ENCODE results near the gene UBXN7. TPM values are rescaled to one million over a fixed set of nuclear protein-coding genes. Genes with fewer than 3 reads are reported as not detected.
"Not testable (repeated sequence)": the region's sequence is repeated elsewhere in the genome, so short reads cannot be mapped to it uniquely, and the experiment has no call there.

UBXN7 gene
- total RNA-seq, 1 experiment from 2014 or later: 16.4 TPM

DNA sequence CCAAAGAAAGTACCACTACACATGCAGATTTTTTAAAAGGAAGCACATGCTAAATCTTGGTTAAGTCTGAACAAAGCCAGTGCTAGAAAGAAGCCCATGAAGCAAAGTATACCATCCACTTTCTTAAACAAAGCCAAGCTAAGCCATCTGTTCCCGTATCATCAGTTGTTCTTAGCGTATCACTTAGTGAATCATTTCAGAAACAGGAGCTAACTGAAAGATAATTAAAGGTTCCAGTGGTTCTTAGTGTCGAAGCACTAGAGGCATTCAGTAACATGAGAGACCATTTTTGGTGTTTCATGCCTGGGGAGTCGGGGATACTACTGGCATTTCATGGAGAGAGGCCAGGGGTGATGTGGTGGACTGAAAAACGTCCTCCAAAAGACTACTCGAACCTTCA, 12.8 kb downstream of the UBXN7 start:
- DNase-seq (ENCODE audit: low read depth): peak; percentile 53

DNA sequence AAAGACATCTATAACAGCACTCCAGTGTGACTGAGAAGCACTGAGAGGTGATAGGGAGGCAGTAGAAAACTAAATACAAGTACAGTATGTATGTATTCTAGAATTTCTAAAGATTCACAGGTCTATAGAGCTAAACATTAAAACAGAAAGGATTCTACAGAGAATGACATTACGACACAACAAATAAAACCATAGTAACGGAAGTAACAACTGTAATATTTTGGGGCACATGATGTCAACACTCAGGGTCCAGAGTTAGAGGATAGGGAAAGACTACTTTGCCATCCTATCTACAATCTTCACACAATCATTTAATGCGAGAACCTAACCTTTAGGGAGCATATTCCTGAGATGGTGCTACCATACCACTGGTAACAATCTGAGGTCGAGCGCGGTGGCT, 13.6 kb downstream of the UBXN7 start:
- DNase-seq (ENCODE audit: low read depth): no peak

DNA sequence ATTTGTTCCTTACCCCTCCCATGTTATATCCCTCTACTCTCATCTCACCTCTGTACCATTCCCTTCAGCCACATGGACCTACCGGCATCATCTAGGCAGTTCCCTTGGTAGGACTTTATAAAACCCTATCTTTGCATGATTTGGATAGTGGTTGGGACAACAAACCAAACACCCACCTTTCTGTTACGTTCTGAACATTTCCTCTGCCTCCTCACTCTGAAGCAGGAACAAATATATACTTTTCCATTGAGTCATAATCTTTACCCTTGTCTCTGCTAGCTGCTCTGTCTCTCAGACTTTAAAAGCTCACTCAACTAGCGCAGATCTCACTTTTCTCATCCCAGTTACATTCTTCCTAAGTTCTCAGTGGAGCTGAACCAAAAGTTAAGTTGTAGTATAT, 17.8 kb downstream of the UBXN7 start:
- peak; percentile 17 for DNase-seq (ENCODE audit: low read depth)

DNA sequence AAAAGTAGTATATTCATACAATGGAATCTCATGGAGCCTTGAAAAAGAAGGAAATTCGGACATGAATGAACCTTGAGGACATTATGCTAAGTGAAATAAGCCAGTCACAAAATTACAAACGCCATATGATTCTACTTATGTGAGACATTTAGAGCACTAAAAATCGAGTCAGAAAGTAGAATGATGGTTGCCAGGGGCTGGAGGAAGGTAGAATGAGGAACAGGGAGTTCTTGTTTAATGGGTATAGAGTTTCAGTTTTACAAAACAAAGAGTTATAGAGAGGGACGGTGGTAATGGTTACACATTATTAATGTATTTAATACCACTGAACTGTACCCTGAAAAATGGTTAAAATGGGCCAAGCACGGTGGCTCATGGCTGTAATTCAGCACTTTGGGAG, 19.5 kb downstream of the UBXN7 start:
- DNase-seq (ENCODE audit: low read depth): no peak

DNA sequence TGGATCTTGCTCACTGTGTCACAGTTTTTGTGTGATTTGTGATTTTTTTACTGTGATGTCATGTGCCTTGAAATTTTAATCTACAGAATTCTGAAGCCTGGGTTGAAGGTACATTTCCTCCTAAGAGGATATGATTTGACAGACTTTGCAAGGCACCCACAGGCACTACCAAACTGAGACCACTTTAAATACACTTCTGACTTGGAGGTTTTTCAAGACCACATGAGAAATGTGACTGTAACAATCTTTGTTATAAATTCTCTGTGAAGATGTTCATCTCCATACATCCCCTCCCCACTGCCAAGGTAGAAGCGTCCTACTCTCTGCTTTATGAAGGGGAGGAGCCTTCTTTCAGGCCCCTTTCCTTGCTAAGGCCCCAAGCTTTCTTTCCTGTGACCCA, 22.8 kb downstream of the UBXN7 start:
- DNase-seq (ENCODE audit: low read depth): no peak

DNA sequence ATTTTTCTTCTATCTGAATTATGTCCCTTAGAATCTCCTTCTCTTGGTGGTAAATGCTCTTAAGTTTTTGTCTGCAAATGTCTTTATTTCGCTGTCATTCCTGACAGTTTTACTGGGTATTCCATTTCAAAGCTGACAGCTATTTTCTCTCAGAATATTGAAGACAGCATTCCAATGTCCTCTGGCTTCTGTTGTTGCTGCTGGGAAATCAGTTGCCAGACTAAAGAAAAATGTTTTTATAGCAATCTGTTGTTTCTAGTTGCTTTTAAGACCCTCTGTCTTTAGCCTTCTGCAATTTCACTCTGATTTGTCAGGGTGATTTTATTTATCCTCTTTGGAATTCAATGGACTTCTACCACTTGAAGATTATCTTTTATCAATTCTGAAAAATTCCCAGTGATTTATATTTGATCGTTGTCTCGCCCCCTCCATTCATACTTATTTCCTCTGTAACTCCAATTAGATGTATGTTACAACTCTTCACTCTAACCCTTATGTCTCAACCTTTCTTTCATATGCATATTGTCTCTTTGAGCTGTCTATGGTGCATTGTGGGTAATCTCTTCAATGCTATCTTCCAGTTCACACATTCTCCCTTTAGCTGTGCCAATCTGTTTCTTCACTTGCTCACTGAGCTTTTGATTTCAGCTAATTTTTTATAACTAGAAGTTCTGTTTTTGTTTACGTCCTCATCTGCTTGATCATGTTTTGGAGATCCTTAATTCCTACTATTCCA, 23.5 kb downstream of the UBXN7 start:
- DNase-seq (ENCODE audit: low read depth): no peak

DNA sequence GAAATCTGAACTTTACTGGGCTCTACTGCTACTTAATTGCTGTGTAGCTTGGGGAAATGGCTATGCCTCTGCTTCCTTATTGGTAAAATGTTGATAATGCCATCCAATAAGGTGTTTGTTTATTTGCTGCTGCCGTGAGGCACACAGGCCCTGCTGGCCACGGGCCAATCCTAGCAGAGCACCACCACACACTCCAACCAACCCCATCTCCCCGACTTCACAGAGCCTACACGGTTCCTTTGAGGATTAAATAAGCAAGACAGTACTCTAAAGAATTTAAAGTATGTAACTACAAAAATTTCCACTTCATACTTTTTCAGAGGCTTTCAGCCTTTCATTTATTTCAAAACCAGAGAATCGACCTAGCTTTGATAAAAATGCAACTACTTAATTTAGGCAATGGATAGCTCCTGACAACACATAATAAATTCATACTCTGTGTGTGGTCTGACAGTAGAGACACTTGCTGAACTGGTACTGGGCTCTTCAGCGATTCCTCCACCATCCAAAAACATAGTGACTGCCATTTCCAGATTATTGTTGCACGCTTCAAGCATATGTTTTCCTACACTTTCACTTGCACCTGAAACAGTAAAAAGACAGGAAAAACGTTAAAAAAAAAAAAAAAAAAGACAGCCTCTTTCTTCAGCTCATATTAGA, 25.3 kb downstream of the UBXN7 start:
- peak; percentile 74 for DNase-seq (ENCODE audit: low read depth)

DNA sequence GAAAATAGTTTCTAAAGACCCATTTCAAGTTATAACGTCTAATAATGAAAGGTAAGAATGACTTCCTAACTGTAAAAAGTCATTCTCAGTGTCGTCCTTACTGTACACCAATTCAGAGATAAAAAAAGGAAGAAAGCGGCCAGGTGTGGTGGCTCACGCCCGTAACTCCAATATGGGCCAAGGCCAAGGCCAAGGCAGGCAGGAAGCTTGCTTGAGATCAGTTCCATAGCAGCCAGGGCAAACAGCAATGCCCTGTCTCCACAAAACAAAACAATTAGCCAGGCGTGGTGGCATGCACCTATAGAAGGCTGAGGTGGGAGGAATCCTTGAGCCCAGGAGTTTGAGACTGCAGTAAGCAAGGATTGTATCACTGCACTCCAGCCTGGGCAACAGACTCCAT, 31.9 kb downstream of the UBXN7 start:
- no peak for DNase-seq (ENCODE audit: low read depth)

DNA sequence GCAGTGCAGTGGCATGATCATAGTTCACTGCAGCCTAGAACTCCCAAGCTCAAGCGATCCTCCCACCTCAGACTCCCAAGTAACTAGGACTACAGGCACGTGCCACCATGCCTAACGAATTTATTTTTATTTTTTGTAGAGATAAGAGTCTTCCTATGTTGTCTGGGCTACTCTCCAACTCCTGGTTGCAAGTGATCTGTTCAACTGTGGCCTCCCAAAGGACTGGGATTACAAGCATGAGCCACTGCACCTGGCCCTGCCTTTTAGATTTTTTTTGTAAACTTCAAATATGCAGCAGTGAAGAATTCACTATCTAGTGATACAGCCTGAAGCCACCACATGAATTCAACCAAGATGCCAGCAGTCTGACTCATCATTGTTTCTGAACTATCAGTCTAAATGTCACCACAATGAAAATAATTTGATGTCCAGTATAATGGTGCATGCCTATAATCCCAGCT, 32.7 kb downstream of the UBXN7 start:
- peak; percentile 99 for DNase-seq (ENCODE audit: low read depth)

DNA sequence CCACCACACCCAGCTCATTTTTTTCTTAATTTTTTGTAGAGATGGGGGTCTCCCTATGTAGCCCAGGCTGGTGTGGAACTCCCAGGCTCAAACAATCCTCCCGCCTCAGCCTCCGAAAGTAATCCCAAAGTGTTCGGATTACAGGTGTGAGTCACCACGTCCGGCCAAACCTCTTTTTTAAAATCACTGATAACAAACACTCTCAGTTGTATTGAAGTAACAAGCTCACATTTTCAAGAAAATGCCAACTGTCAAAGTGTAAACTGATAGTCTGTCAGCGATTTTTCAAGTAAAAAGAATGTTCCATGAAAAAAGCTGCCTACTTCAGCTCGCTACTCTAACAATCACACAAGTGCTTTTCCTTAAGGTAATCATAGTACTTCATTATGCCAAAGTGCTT, 33.4 kb downstream of the UBXN7 start:
- no peak for DNase-seq (ENCODE audit: low read depth)

DNA sequence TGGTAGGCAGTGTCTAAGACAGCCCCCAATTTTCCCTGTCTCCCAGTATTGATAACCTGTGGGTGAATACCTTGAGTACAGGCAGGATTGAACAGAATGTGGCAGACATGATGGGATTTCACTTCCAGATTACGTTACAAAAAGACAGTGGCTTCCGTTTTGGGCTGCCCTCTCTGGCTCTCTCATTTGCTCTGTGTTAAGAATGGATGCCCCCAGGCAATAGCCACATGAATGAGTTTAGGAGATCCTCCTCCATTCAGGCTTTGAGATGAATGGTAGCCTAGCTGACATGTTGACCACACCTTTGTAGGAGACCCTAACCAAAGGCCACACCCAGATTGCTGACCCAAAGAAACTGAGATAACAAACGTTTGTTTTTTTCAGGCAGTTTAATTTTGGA, 34.3 kb downstream of the UBXN7 start:
- DNase-seq (ENCODE audit: low read depth): no peak

DNA sequence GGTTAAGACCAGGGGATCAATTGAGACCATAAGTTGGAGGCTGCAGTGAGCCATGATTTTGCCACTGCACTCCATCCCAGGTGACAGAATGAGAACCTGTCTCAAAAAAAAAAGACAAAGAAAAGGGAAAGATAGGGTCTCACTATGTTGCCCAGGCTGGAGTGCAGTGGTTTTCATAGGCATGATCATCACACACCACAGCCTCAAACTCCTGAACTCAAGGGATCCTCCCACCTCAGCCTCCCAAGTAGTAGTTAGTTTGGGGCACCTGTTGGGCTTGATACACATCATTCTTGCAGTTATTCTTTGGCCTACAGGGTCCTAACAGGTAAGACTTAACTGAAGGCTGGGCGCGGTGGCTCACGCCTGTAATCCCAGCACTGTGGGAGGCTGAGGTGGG, 42.1 kb downstream of the UBXN7 start:
- DNase-seq (ENCODE audit: low read depth): no peak

DNA sequence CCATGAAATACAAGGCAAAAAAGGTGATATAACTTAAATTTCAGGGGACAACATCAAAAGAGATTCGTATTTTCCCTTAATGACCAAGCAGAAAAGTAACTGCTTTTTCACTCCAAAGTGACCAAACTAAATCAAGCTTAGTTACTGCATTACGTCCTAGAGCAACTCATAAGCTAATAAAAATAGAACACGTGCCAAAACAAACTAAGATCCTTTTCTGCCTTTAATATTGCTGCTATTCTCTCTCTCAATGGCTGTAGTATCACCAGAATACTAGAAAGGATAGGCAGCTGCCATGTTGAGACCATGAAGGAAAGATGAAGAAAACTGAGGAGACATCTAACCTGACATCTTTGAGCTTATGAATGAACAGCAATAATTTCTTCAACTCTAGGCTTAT, 43.3 kb downstream of the UBXN7 start:
- DNase-seq (ENCODE audit: low read depth): peak; percentile 47

DNA sequence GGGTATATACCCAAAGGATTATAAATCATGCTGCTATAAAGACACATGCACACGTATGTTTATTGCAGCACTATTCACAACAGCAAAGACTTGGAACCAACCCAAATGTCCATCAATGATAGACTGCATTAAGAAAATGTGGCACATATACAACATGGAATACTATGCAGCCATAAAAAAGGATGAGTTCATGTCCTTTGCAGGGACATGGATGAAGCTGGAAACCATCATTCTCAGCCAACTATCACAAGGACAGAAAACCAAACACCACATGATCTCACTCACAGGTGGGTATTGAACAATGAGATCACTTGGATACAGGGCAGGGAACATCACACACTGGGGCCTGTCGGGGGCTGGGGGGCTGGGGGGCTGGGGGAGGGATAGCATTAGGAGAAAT, 44.3 kb downstream of the UBXN7 start:
- DNase-seq (ENCODE audit: low read depth): not testable (repeated sequence)

DNA sequence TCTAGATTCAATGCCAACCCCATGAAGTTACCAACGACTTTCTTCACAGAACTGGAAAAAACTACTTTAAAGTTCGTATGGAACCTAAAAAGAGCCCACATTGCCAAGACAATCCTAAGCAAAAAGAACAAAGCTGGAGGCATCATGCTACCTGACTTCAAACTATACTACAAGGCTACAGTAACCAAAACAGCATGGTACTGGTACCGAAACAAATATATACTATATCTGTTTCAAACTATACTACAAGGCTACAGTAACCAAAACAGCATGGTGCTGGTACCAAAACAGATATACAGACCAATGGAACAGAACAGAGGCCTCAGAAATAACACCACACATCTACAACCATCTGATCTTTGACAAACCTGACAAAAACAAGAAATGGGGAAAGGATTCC, 45.4 kb downstream of the UBXN7 start:
- not testable (repeated sequence) for DNase-seq (ENCODE audit: low read depth)

DNA sequence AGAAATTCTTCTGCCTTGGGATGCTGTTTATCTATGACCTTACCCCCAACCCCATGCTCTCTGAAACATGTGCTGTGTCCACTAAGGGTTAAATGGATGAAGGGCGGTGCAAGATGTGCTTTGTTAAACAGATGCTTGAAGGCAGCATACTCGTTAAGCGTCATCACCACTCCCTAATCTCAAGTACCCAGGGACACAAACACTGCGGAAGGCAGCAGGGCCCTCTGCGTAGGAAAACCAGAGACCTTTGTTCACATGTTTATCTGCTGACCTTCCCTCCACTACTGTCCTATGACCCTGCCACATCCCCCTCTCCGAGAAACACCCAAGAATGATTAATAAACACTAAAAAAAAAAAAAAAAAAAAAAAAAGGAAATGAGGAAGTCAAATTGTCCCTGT, 46.2 kb downstream of the UBXN7 start:
- DNase-seq (ENCODE audit: low read depth): not testable (repeated sequence)

DNA sequence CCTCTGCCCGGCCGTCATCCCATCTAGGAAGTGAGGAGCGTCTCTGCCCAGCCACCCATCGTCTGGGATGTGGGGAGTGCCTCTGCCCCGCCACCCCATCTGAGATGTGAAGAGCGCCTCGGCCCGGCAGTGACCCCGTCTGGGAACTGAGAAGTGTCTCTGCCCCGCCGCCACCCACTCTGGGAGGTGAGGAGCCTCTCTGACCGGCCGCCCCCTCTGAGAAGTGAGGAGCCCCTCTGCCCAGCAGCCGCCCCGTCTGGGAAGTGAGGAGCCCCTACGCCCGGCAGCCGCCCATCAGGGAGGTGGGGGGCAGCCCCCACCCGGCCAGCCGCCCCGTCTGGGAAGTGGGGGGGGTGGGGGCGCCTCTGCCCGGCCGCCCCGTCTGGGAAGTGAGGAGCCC, 46.8 kb downstream of the UBXN7 start:
- DNase-seq (ENCODE audit: low read depth): not testable (repeated sequence)

DNA sequence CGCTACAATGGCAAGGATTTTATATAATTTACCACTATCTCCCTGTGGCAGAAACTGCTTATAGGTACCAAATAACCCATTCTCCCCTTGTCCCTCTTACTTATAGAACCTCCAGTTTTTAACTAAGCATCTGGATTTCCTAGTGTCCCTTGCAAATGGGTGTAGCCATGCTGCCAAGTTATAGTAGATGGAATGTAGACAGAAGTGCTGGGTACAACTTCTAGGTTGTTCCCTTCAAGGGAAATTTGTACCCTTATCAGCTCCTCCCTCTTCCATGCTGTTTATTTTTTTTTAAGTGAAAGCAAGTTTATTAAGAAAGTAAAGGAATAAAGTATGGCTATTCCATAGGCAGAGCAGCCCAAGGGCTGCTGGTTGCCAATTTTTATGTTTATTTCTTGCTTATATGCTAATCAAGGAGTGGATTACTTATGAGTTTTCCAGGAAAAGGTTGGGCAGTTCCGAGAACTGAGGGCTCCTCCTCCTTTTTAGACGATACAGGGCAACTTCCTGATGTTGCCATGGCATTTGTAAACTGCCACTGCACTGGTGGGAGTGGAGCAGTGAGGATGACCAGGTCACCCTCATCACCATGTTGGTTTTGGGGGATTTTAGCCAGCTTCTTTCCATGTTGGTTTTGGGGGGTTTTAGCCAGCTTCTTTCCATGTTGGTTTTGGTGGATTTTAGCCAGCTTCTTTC, 53.9 kb downstream of the UBXN7 start:
- DNase-seq (ENCODE audit: low read depth): no peak

DNA sequence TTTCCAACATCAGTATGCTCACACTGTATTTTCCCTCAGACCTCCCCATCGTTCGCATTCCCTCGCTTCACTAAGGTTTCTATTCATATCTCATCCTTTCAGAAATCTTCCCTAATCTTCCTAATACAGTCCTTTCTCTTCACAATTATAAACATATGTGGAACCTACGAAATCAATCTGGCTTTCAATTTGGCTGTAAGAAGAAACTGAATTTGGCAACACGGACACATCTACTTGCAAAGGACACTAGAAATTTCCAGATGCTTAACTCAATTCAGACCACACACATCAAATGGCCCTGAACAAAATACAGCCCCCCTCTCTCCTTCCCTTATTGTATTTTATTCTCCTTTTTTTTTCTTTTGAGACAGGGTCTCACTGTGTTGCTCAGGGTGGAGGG, 54.9 kb downstream of the UBXN7 start:
- DNase-seq (ENCODE audit: low read depth): no peak

DNA sequence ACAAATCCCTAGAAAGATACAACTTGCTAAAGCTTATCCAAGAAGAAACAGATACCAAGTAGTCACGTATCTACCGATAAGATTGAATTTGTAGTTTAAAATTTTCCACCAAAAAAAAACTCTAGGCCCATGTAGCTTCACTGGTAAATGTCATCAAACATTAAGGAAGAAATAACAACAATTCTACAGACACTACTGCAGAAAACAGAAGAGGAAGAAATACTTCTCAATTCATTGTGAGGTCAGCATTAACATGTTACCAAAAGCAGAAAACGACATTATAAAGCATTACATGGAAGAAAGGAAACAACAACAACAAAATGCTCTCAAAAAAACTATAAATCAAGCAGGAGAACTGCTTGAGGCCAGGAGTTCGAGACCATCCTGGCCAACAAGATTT, 66.5 kb downstream of the UBXN7 start:
- DNase-seq (ENCODE audit: low read depth): no peak

DNA sequence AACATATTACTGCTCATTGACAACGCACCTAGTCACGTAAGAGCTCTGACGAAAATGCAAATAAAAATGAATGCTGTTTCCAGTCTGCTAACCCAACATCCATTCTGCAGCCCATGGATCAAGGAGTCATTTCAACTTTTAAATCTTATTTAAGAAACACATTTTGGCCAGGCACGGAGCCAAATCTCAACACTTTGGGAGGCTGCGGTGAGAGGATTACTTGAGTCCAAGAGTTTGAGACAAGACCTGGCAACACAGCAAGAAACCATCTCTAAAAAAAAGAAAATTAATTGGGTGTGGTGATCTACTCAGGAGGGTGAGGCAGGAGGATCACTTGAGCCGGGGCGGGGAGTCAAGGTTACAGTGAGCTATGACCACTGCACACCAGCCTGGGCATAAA, 71.6 kb downstream of the UBXN7 start:
- no peak for DNase-seq (ENCODE audit: low read depth)

DNA sequence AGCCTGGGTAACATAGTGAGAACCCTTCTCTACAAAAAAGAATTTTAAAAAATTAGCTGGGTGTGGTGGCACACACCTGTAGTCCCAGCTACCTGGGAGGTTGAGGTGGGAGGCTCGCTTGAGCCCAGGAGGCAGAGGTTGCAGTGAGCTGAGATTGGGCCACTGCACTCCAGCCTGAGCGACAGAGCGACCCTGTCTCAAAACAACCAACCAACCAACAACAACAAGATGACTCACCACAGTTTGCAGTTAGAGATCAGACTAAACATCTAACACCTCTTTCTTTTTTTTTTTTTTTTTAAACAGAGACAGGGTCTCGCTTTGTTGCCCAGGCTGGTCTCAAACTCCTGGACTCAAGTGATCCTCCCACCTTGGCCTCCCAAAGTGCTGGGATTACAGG, 73.7 kb downstream of the UBXN7 start:
- not testable (repeated sequence) for DNase-seq (ENCODE audit: low read depth)

DNA sequence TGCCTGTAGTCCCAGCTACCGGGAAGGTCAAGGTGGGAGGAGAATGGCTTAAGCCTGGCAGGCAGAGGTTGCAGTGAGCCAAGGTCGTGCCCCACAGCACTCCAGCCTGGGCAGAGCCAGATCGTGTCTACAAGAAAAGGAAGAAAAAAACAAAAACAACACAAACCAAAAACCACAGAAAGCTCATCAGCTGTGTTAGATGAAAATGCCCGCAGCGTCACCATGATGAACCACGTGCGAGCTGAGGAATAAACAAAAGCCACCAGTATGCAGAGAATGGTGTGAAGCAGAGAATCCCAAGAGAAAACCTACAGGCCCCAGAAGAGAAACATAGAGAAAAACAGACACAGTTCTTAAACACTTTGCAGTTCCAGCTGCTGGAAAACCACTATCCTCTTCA, 74.3 kb downstream of the UBXN7 start:
- no peak for DNase-seq (ENCODE audit: low read depth)

Measured in LHCN-M2 (cell line).